OCI-LY7 (cell line): Measurements from ENCODE around the gene GRAP2. TPM values are rescaled to one million over a fixed set of nuclear protein-coding genes. Genes with fewer than 3 reads are reported as not detected.

Experiments used
- BruUV-seq: library from RNA; stranded (reverse); fragments of 400-500 nt; replicated peaks from 2 replicates; lab custom pipeline; 2021; lab: Mats Ljungman, UMichigan
- CTCF ChIA-PET: fragments of 300-600 bp; sonication (Branson Sonifier 250); formaldehyde crosslinking; loops from one replicate; lab custom pipeline; 2022; ENCODE audit warnings: antibody characterized with exemption; ENCODE audit not compliant: unreplicated experiment; lab: Charles Lee
- POLR2A ChIA-PET: fragments of 300-600 bp; sonication (Branson Sonifier 250); formaldehyde crosslinking; loops from one replicate; lab custom pipeline; 2022; ENCODE audit warnings: antibody characterized with exemption; lab: Charles Lee
- DNase-seq: peaks from one replicate; pipeline ENCODE4 v3.0.0-alpha.2; 2015; ENCODE audit warnings: low spot score
- H2AFZ ChIP-seq: fragments of 200-600 bp; sonication (generic), shearing (Covaris generic); 2 replicates; pipeline ENCODE4 v1.6.1; 2014; ENCODE audit warnings: mild to moderate bottlenecking, antibody characterized with exemption, low read length, moderate library complexity
- H3K27ac ChIP-seq: fragments of 200-600 bp; sonication (generic); 2 replicates; pipeline ENCODE4 v1.5.1; 2014; ENCODE audit warnings: mixed run types, low read depth, mild to moderate bottlenecking, moderate library complexity, low read length, inconsistent platforms; ENCODE audit not compliant: poor library complexity, severe bottlenecking
- H3K36me3 ChIP-seq: fragments of 200-600 bp; sonication (generic); 2 replicates; pipeline ENCODE4 v1.6.1; 2014; ENCODE audit warnings: mild to moderate bottlenecking, antibody characterized with exemption, low read length, moderate library complexity, mixed read lengths; ENCODE audit not compliant: insufficient read depth
- H3K4me1 ChIP-seq: fragments of 200-600 bp; sonication (generic); 2 replicates; pipeline ENCODE4 v1.5.1; 2014; ENCODE audit warnings: mild to moderate bottlenecking, low read length; ENCODE audit not compliant: insufficient read depth, poor library complexity, severe bottlenecking
- H3K4me2 ChIP-seq: fragments of 200-600 bp; sonication (generic); 2 replicates; pipeline ENCODE4 v1.6.1; 2014; ENCODE audit warnings: mild to moderate bottlenecking, low read length
- H3K4me3 ChIP-seq: fragments of 200-600 bp; sonication (generic); 2 replicates; pipeline ENCODE4 v1.5.1; 2014; ENCODE audit warnings: mild to moderate bottlenecking, low read depth, low read length; ENCODE audit not compliant: poor library complexity, severe bottlenecking
- H3K79me2 ChIP-seq: fragments of 200-600 bp; sonication (generic); 2 replicates; pipeline ENCODE4 v1.6.1; 2016; ENCODE audit warnings: low read depth, mild to moderate bottlenecking, low read length, moderate library complexity, mixed read lengths; ENCODE audit not compliant: insufficient read depth
- H3K9me2 ChIP-seq: fragments of 200-600 bp; sonication (generic); 2 replicates; pipeline ENCODE4 v1.6.1; 2016; ENCODE audit warnings: mild to moderate bottlenecking, low read length, mixed read lengths; ENCODE audit not compliant: insufficient read depth
- H3K9me3 ChIP-seq: fragments of 200-600 bp; sonication (generic); 2 replicates; pipeline ENCODE4 v1.6.1; 2014; ENCODE audit warnings: mild to moderate bottlenecking, mixed run types, low read length, mixed read lengths
- H4K20me1 ChIP-seq: fragments of 200-600 bp; sonication (generic); 2 replicates; pipeline ENCODE4 v1.6.1; 2014; ENCODE audit warnings: mild to moderate bottlenecking, antibody characterized with exemption, low read length, moderate library complexity, mixed read lengths; ENCODE audit not compliant: insufficient read depth
- CTCF ChIP-seq: fragments of 200-600 bp; sonication (generic); conservative IDR thresholded peaks from 2 replicates; pipeline ENCODE4 v1.5.1; 2014; ENCODE audit warnings: mild to moderate bottlenecking, antibody characterized with exemption, low read length, moderate library complexity, mixed read lengths
- EZH2phosphoT487 ChIP-seq: fragments of 200-600 bp; sonication (generic); IDR thresholded peaks from 2 replicates; pipeline ENCODE4 v1.6.1; 2018; ENCODE audit warnings: low read depth, borderline replicate concordance, mild to moderate bottlenecking, mixed run types, antibody characterized with exemption, low read length, moderate library complexity, mixed read lengths
- intact Hi-C: fragments of 100-400 bp; cut with micrococcal nuclease; formaldehyde crosslinking; loops from one replicate; pipeline ENCODE4 v1.10.0; 2022; ENCODE audit not compliant: unreplicated experiment
- total RNA-seq, 2 experiments: library from RNA; depleted of rRNA in 1 of 2; stranded (reverse); fragments of >200 nt in 1 of 2; shearing (Covaris generic) in 1 of 2; gene quantifications; 2 replicates each; pipeline ENCODE4 v1.2.3, GENCODE V29; 2014 to 2022

GRAP2 gene
- total RNA-seq, 2 experiments from 2014 or later, result not detected

GRCh38 chr22:39988386-39989114 lies 87.7 kb downstream of the GRAP2 start:
- Histone ChIP-seq H2AFZ (no peak overlapping the region), H4K20me1 (no peaks in the 10 kb centered on the region), H3K36me3 (no peaks in the 10 kb centered on the region), H3K27ac (no peak overlapping the region), H3K9me3 (no peaks in the 10 kb centered on the region), H3K4me2 (no peak overlapping the region), H3K4me1 (no peaks in the 10 kb centered on the region), H3K4me3 (no peak overlapping the region), H3K9me2 (no peaks in the 10 kb centered on the region), H3K79me2 (no peaks in the 10 kb centered on the region)
- POLR2A ChIA-PET, result no interaction called here
- DNase-seq, result no peak
- intact Hi-C loops, result no loop called here
- TF ChIP-seq CTCF (no peak), EZH2phosphoT487 (no peak)
- CTCF ChIA-PET, result no interaction called here
- no TSS peak for BruUV-seq

- Histone ChIP-seq H4K20me1 (no peaks in the 10 kb centered on the region), H2AFZ (no peak overlapping the region), H3K79me2 (no peaks in the 10 kb centered on the region), H3K4me1 (no peaks in the 10 kb centered on the region), H3K9me3 (no peaks in the 10 kb centered on the region), H3K4me3 (no peak overlapping the region), H3K36me3 (no peaks in the 10 kb centered on the region), H3K4me2 (no peak overlapping the region), H3K27ac (no peak overlapping the region), H3K9me2 (no peaks in the 10 kb centered on the region)
- no TSS peak for BruUV-seq
- no peak for DNase-seq
- CTCF ChIA-PET, result no interaction called here
- no peak for TF ChIP-seq EZH2phosphoT487
- intact Hi-C loops, result no loop called here
- POLR2A ChIA-PET, result no interaction called here
These were observed 88.7 kb downstream of the GRAP2 start for GRCh38 chr22:39989633-39990032.

- CTCF ChIA-PET, result no interaction called here
- no peak for TF ChIP-seq CTCF
- no peak for TF ChIP-seq EZH2phosphoT487
- Histone ChIP-seq H3K27ac (no peak overlapping the region), H3K4me1 (no peaks in the 10 kb centered on the region), H3K9me2 (no peaks in the 10 kb centered on the region), H3K4me2 (no peak overlapping the region), H3K4me3 (no peak overlapping the region), H2AFZ (no peak overlapping the region), H4K20me1 (no peaks in the 10 kb centered on the region), H3K9me3 (no peaks in the 10 kb centered on the region), H3K79me2 (no peaks in the 10 kb centered on the region), H3K36me3 (no peaks in the 10 kb centered on the region)
- intact Hi-C loops, result no loop called here
- no TSS peak for BruUV-seq
- POLR2A ChIA-PET, result no interaction called here
- DNase-seq, result no peak
These were observed 89.8 kb downstream of the GRAP2 start for GRCh38 chr22:39990686-39991085.
